Transverse colon (tissue), 4 donors: Measurements from ENCODE around the gene NUCKS1.

ENCODE experiments used
- CTCF ChIP-seq, 5 experiments: fragments of 200-600 bp in 3 of 5; fragments of 450-650 bp in 2 of 5; sonication (generic) in 3 of 5; IDR thresholded peaks; 1 replicate in 2 of 5; 2 replicates in 3 of 5; pipeline ENCODE4 v1.5.1; 2016 to 2017; ENCODE audit warnings: antibody characterized with exemption in 5 of 5, inconsistent platforms in 3 of 5, mild to moderate bottlenecking in 2 of 5, moderate library complexity in 1 of 5
- POLR2A ChIP-seq: fragments of 450-650 bp; IDR thresholded peaks from one replicate; pipeline ENCODE4 v1.6.1; 2016; ENCODE audit warnings: antibody characterized with exemption, mild to moderate bottlenecking, moderate library complexity
- POLR2AphosphoS5 ChIP-seq, 3 donors: sonication (generic); formaldehyde crosslinking; IDR thresholded peaks; one replicate each; pipeline ENCODE4 v1.6.1; 2016; ENCODE audit warnings: antibody characterized with exemption in 3 of 3

GRCh38 chr1:205670611-205671430, 79.2 kb downstream of the NUCKS1 start:
- TF ChIP-seq POLR2A (no peak), CTCF (IDR thresholded peaks at IDR 0.05) (no peak), POLR2AphosphoS5 (IDR thresholded peaks at IDR 0.05) (no peak)
